GM12878 (cell line): ENCODE measurements around the gene ESRRG.

Experiments
- EGR1 ChIP-seq, 2 experiments: IDR thresholded peaks; 1 replicate in 1 of 2; 2 replicates in 1 of 2; pipeline ENCODE4 v1.6.1; 2011 to 2012; ENCODE audit warnings: low read depth in 2 of 2, low read length in 2 of 2, borderline replicate concordance in 1 of 2, mild to moderate bottlenecking in 1 of 2, moderate library complexity in 1 of 2
- EP300 ChIP-seq, 2 experiments: fragments of 150-350 bp in 1 of 2; IDR thresholded peaks; 2 replicates each; pipeline ENCODE4 v1.6.1; 2011 to 2012; ENCODE audit warnings: low read depth in 2 of 2, low read length in 2 of 2, borderline replicate concordance in 1 of 2, improper control_type of control experiment in 1 of 2, inconsistent platforms in 1 of 2; ENCODE audit not compliant: control insufficient read depth in 1 of 2
- JUND ChIP-seq: IDR thresholded peaks from 2 replicates; pipeline ENCODE4 v1.6.1; 2012; ENCODE audit warnings: low read depth, mild to moderate bottlenecking, low read length, improper control_type of control experiment, moderate library complexity
- TF ChIP-seq, protein P1 (sequence below): fragments of 450-650 bp; IDR thresholded peaks from 2 replicates; pipeline ENCODE4 v1.6.1; 2017; ENCODE audit warnings: mild to moderate bottlenecking
- TF ChIP-seq, protein P2 (sequence below): IDR thresholded peaks from 2 replicates; pipeline ENCODE4 v1.6.1; 2012; ENCODE audit warnings: low read depth, low read length, improper control_type of control experiment
- TF ChIP-seq, protein P3 (sequence below): fragments of 450-650 bp; formaldehyde crosslinking; IDR thresholded peaks from 2 replicates; pipeline ENCODE4 v1.5.0; 2022; ENCODE audit warnings: mild to moderate bottlenecking, missing genetic modification characterization
- TF ChIP-seq, protein P4 (sequence below), 3 experiments: IDR thresholded peaks in 2 of 3; conservative IDR thresholded peaks in 1 of 3; 2 replicates each; pipeline ENCODE4 v1.5.1; 2011; ENCODE audit warnings: low read depth in 3 of 3, low read length in 3 of 3, mild to moderate bottlenecking in 3 of 3, control low read depth in 2 of 3, moderate library complexity in 2 of 3, inconsistent platforms in 1 of 3, mixed read lengths in 1 of 3; ENCODE audit not compliant: control insufficient read depth in 2 of 3, insufficient read depth in 1 of 3; ENCODE audit errors: extremely low read depth in 1 of 3
- TF ChIP-seq, protein P5 (sequence below): IDR thresholded peaks from 2 replicates; pipeline ENCODE4 v1.6.1; 2012; ENCODE audit warnings: mild to moderate bottlenecking, low read depth, low read length
- TF ChIP-seq, protein P6 (sequence below): fragments of 450-650 bp; conservative IDR thresholded peaks from 2 replicates; pipeline ENCODE4 v1.6.1; 2017; ENCODE audit warnings: mild to moderate bottlenecking, moderate library complexity
- TF ChIP-seq, protein P7 (sequence below): fragments of 450-650 bp; IDR thresholded peaks from 2 replicates; pipeline ENCODE4 v1.6.1; 2018; ENCODE audit warnings: borderline replicate concordance, mild to moderate bottlenecking; ENCODE audit not compliant: partially characterized antibody
- TF ChIP-seq, protein P8 (sequence below): IDR thresholded peaks from 2 replicates; pipeline ENCODE4 v1.6.1; 2011; ENCODE audit warnings: low read depth, mild to moderate bottlenecking, low read length, moderate library complexity, borderline replicate concordance; ENCODE audit errors: extremely low read depth
- TF ChIP-seq, protein P9 (sequence below): IDR thresholded peaks from 2 replicates; pipeline ENCODE4 v1.6.1; 2011; ENCODE audit warnings: borderline replicate concordance, low read depth, mild to moderate bottlenecking, moderate library complexity, mixed read lengths, low read length; ENCODE audit not compliant: insufficient read depth; ENCODE audit errors: extremely low read length

DNA sequence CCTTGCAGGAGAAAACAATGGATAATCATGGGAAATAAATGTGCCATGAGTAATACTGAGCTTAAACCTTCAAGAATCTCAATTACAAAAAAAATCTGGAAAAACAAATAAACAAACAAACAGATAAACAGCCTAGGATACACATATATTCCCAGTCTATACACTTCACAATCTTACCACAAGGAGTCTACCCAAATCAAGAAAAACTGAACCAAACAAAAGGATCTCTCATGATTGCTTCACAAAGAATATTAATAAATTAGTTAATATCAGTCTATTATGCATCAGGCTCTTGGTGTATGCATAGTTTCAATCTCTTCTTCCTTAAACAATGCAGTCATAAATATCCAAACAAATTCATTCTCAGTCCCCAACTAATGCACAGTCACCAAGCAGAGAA is 3.2 kb upstream of the ESRRG start:
- TF ChIP-seq EP300 (IDR thresholded peaks at IDR 0.05; ENCODE audit: borderline replicate concordance in 1 of 2, control insufficient read depth in 1 of 2, low read depth in 2 of 2, low read length in 2 of 2) (no peak), EGR1 (IDR thresholded peaks at IDR 0.05; ENCODE audit: borderline replicate concordance in 1 of 2, low read depth in 2 of 2, low read length in 2 of 2) (no peak), JUND (no peak)
- TF ChIP-seq, protein P1, sequence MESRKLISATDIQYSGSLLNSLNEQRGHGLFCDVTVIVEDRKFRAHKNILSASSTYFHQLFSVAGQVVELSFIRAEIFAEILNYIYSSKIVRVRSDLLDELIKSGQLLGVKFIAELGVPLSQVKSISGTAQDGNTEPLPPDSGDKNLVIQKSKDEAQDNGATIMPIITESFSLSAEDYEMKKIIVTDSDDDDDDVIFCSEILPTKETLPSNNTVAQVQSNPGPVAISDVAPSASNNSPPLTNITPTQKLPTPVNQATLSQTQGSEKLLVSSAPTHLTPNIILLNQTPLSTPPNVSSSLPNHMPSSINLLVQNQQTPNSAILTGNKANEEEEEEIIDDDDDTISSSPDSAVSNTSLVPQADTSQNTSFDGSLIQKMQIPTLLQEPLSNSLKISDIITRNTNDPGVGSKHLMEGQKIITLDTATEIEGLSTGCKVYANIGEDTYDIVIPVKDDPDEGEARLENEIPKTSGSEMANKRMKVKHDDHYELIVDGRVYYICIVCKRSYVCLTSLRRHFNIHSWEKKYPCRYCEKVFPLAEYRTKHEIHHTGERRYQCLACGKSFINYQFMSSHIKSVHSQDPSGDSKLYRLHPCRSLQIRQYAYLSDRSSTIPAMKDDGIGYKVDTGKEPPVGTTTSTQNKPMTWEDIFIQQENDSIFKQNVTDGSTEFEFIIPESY: no peak
- TF ChIP-seq, protein P2, sequence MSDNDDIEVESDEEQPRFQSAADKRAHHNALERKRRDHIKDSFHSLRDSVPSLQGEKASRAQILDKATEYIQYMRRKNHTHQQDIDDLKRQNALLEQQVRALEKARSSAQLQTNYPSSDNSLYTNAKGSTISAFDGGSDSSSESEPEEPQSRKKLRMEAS: no peak
- TF ChIP-seq, protein P3, sequence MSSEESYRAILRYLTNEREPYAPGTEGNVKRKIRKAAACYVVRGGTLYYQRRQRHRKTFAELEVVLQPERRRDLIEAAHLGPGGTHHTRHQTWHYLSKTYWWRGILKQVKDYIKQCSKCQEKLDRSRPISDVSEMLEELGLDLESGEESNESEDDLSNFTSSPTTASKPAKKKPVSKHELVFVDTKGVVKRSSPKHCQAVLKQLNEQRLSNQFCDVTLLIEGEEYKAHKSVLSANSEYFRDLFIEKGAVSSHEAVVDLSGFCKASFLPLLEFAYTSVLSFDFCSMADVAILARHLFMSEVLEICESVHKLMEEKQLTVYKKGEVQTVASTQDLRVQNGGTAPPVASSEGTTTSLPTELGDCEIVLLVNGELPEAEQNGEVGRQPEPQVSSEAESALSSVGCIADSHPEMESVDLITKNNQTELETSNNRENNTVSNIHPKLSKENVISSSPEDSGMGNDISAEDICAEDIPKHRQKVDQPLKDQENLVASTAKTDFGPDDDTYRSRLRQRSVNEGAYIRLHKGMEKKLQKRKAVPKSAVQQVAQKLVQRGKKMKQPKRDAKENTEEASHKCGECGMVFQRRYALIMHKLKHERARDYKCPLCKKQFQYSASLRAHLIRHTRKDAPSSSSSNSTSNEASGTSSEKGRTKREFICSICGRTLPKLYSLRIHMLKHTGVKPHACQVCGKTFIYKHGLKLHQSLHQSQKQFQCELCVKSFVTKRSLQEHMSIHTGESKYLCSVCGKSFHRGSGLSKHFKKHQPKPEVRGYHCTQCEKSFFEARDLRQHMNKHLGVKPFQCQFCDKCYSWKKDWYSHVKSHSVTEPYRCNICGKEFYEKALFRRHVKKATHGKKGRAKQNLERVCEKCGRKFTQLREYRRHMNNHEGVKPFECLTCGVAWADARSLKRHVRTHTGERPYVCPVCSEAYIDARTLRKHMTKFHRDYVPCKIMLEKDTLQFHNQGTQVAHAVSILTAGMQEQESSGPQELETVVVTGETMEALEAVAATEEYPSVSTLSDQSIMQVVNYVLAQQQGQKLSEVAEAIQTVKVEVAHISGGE (CRISPR knock-in tag): no peak
- TF ChIP-seq, protein P4, sequence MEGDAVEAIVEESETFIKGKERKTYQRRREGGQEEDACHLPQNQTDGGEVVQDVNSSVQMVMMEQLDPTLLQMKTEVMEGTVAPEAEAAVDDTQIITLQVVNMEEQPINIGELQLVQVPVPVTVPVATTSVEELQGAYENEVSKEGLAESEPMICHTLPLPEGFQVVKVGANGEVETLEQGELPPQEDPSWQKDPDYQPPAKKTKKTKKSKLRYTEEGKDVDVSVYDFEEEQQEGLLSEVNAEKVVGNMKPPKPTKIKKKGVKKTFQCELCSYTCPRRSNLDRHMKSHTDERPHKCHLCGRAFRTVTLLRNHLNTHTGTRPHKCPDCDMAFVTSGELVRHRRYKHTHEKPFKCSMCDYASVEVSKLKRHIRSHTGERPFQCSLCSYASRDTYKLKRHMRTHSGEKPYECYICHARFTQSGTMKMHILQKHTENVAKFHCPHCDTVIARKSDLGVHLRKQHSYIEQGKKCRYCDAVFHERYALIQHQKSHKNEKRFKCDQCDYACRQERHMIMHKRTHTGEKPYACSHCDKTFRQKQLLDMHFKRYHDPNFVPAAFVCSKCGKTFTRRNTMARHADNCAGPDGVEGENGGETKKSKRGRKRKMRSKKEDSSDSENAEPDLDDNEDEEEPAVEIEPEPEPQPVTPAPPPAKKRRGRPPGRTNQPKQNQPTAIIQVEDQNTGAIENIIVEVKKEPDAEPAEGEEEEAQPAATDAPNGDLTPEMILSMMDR (IDR thresholded peaks at IDR 0.05 in 2 of 3, conservative IDR thresholded peaks at IDR 0.05 in 1 of 3; ENCODE audit: control insufficient read depth in 2 of 3, extremely low read depth in 1 of 3, insufficient read depth in 1 of 3, low read depth in 3 of 3, low read length in 3 of 3): no peak
- TF ChIP-seq, protein P5, sequence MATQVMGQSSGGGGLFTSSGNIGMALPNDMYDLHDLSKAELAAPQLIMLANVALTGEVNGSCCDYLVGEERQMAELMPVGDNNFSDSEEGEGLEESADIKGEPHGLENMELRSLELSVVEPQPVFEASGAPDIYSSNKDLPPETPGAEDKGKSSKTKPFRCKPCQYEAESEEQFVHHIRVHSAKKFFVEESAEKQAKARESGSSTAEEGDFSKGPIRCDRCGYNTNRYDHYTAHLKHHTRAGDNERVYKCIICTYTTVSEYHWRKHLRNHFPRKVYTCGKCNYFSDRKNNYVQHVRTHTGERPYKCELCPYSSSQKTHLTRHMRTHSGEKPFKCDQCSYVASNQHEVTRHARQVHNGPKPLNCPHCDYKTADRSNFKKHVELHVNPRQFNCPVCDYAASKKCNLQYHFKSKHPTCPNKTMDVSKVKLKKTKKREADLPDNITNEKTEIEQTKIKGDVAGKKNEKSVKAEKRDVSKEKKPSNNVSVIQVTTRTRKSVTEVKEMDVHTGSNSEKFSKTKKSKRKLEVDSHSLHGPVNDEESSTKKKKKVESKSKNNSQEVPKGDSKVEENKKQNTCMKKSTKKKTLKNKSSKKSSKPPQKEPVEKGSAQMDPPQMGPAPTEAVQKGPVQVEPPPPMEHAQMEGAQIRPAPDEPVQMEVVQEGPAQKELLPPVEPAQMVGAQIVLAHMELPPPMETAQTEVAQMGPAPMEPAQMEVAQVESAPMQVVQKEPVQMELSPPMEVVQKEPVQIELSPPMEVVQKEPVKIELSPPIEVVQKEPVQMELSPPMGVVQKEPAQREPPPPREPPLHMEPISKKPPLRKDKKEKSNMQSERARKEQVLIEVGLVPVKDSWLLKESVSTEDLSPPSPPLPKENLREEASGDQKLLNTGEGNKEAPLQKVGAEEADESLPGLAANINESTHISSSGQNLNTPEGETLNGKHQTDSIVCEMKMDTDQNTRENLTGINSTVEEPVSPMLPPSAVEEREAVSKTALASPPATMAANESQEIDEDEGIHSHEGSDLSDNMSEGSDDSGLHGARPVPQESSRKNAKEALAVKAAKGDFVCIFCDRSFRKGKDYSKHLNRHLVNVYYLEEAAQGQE: no peak
- TF ChIP-seq, protein P6, sequence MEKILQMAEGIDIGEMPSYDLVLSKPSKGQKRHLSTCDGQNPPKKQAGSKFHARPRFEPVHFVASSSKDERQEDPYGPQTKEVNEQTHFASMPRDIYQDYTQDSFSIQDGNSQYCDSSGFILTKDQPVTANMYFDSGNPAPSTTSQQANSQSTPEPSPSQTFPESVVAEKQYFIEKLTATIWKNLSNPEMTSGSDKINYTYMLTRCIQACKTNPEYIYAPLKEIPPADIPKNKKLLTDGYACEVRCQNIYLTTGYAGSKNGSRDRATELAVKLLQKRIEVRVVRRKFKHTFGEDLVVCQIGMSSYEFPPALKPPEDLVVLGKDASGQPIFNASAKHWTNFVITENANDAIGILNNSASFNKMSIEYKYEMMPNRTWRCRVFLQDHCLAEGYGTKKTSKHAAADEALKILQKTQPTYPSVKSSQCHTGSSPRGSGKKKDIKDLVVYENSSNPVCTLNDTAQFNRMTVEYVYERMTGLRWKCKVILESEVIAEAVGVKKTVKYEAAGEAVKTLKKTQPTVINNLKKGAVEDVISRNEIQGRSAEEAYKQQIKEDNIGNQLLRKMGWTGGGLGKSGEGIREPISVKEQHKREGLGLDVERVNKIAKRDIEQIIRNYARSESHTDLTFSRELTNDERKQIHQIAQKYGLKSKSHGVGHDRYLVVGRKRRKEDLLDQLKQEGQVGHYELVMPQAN: no peak
- TF ChIP-seq, protein P7, sequence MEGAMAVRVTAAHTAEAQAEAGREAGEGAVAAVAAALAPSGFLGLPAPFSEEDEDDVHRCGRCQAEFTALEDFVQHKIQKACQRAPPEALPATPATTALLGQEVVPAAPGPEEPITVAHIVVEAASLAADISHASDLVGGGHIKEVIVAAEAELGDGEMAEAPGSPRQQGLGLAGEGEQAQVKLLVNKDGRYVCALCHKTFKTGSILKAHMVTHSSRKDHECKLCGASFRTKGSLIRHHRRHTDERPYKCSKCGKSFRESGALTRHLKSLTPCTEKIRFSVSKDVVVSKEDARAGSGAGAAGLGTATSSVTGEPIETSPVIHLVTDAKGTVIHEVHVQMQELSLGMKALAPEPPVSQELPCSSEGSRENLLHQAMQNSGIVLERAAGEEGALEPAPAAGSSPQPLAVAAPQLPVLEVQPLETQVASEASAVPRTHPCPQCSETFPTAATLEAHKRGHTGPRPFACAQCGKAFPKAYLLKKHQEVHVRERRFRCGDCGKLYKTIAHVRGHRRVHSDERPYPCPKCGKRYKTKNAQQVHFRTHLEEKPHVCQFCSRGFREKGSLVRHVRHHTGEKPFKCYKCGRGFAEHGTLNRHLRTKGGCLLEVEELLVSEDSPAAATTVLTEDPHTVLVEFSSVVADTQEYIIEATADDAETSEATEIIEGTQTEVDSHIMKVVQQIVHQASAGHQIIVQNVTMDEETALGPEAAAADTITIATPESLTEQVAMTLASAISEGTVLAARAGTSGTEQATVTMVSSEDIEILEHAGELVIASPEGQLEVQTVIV: no peak
- TF ChIP-seq, protein P8, sequence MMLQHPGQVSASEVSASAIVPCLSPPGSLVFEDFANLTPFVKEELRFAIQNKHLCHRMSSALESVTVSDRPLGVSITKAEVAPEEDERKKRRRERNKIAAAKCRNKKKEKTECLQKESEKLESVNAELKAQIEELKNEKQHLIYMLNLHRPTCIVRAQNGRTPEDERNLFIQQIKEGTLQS: no peak
- TF ChIP-seq, protein P9, sequence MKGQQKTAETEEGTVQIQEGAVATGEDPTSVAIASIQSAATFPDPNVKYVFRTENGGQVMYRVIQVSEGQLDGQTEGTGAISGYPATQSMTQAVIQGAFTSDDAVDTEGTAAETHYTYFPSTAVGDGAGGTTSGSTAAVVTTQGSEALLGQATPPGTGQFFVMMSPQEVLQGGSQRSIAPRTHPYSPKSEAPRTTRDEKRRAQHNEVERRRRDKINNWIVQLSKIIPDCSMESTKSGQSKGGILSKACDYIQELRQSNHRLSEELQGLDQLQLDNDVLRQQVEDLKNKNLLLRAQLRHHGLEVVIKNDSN: no peak
